SK-N-SH treated with all-trans-retinoic acid at 6 μM for 48 hours (cell line): ENCODE results near the gene CCDC81.

Experiments used
- ATAC-seq: fragments of 200-7000 bp; cut with Tn5 transposase; 3 replicates; pipeline ENCODE4 v1.9.1; 2020; ENCODE audit warnings: mild to moderate bottlenecking, moderate library complexity
- ARNTL ChIP-seq: fragments of 450-650 bp; formaldehyde crosslinking; IDR thresholded peaks from 2 replicates; pipeline ENCODE4 v1.5.0; 2020; ENCODE audit warnings: low read depth, mild to moderate bottlenecking, moderate library complexity, borderline replicate concordance
- BACH2 ChIP-seq: fragments of 250-450 bp; sonication (Bioruptor Pico); IDR thresholded peaks from 2 replicates; pipeline ENCODE4 v1.9.0; 2021; ENCODE audit warnings: mild to moderate bottlenecking, borderline replicate concordance
- CSRNP3 ChIP-seq: fragments of 250-450 bp; sonication (Bioruptor Pico); IDR thresholded peaks from 2 replicates; pipeline ENCODE4 v1.5.1; 2021; ENCODE audit warnings: mild to moderate bottlenecking, moderate library complexity
- ESRRG ChIP-seq: fragments of 250-450 bp; sonication (Bioruptor Pico); IDR thresholded peaks from 2 replicates; pipeline ENCODE4 v1.6.1; 2021; ENCODE audit warnings: mild to moderate bottlenecking
- GLIS3 ChIP-seq: fragments of 250-450 bp; sonication (Bioruptor Pico); IDR thresholded peaks from 2 replicates; pipeline ENCODE4 v1.5.0; 2020; ENCODE audit warnings: mild to moderate bottlenecking, moderate library complexity
- ISL1 ChIP-seq: fragments of 250-450 bp; sonication (Bioruptor Pico); IDR thresholded peaks from 2 replicates; pipeline ENCODE4 v2.1.2; 2022; ENCODE audit warnings: mild to moderate bottlenecking, moderate library complexity
- OSR1 ChIP-seq: fragments of 250-450 bp; sonication (Bioruptor Pico); IDR thresholded peaks from 2 replicates; pipeline ENCODE4 v1.8.0; 2022; ENCODE audit warnings: moderate library complexity, mild to moderate bottlenecking, inconsistent platforms
- POU6F1 ChIP-seq: fragments of 250-450 bp; sonication (Bioruptor Pico); IDR thresholded peaks from 2 replicates; pipeline ENCODE4 v1.8.0; 2021; ENCODE audit warnings: low read depth, mild to moderate bottlenecking, moderate library complexity, borderline replicate concordance
- PPARA ChIP-seq: fragments of 250-450 bp; sonication (Bioruptor Pico); IDR thresholded peaks from 2 replicates; pipeline ENCODE4 v1.5.0; 2020; ENCODE audit warnings: mild to moderate bottlenecking, borderline replicate concordance
- RARB ChIP-seq: fragments of 250-450 bp; sonication (Bioruptor Pico); IDR thresholded peaks from 2 replicates; pipeline ENCODE4 v1.8.0; 2021; ENCODE audit warnings: mild to moderate bottlenecking, moderate library complexity
- SNAI2 ChIP-seq: fragments of 250-450 bp; sonication (Bioruptor Pico); IDR thresholded peaks from 2 replicates; pipeline ENCODE4 v1.5.0; 2020; ENCODE audit warnings: mild to moderate bottlenecking, moderate library complexity
- TCF4 ChIP-seq: fragments of 250-450 bp; sonication (Bioruptor Pico); IDR thresholded peaks from 2 replicates; pipeline ENCODE4 v1.8.0; 2021; ENCODE audit warnings: mild to moderate bottlenecking, moderate library complexity, borderline replicate concordance
- TOX ChIP-seq: fragments of 250-450 bp; sonication (Bioruptor Pico); IDR thresholded peaks from 2 replicates; pipeline ENCODE4 v1.8.0; 2021; ENCODE audit warnings: mild to moderate bottlenecking, moderate library complexity, borderline replicate concordance
- TSHZ2 ChIP-seq: fragments of 250-450 bp; sonication (Bioruptor Pico); IDR thresholded peaks from 2 replicates; pipeline ENCODE4 v1.5.0; 2020; ENCODE audit warnings: mild to moderate bottlenecking, moderate library complexity
- ZC3H10 ChIP-seq: fragments of 250-450 bp; sonication (Bioruptor Pico); IDR thresholded peaks from 2 replicates; pipeline ENCODE4 v1.5.1; 2021; ENCODE audit warnings: mild to moderate bottlenecking, moderate library complexity
- ZFP3 ChIP-seq: fragments of 250-450 bp; sonication (Bioruptor Pico); IDR thresholded peaks from 2 replicates; pipeline ENCODE4 v1.5.0; 2020; ENCODE audit warnings: mild to moderate bottlenecking, moderate library complexity
- ZFP30 ChIP-seq: fragments of 450-650 bp; formaldehyde crosslinking; IDR thresholded peaks from 2 replicates; pipeline ENCODE4 v1.5.0; 2022; ENCODE audit warnings: mild to moderate bottlenecking, moderate library complexity
- ZNF565 ChIP-seq: fragments of 450-650 bp; formaldehyde crosslinking; conservative IDR thresholded peaks from 2 replicates; pipeline ENCODE4 v1.5.0; 2020; ENCODE audit warnings: low read depth, mild to moderate bottlenecking, moderate library complexity
- ZNF70 ChIP-seq: fragments of 450-650 bp; formaldehyde crosslinking; IDR thresholded peaks from 2 replicates; pipeline ENCODE4 v1.5.0; 2020; ENCODE audit warnings: mild to moderate bottlenecking, moderate library complexity
- ZNF8 ChIP-seq: fragments of 450-650 bp; formaldehyde crosslinking; IDR thresholded peaks from 2 replicates; pipeline ENCODE4 v1.5.0; 2020; ENCODE audit warnings: mild to moderate bottlenecking, moderate library complexity
- TF ChIP-seq, protein P1 (sequence below): fragments of 250-450 bp; sonication (Bioruptor Pico); IDR thresholded peaks from 2 replicates; pipeline ENCODE4 v1.5.1; 2020; ENCODE audit warnings: low read depth, mild to moderate bottlenecking, moderate library complexity

Gene CCDC81

DNA sequence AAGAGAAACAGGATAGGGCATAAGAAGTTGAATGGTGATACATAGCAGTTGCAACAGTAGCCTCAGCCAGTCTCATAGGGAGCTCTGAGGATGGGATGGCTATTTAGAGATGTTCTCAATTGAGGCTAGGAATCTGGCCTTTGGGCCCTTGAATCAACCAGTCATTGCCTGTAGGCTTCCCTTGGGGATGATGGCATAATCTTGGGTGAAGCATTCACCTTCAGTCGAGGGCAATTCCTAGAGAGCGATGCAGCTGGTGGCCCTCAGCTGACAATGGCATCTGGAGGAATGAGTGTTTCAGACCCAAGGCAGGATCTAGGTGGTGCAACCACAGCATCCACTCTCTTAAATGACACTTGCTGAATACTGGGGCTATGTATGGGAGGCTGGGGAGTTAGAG is 61.0 kb downstream of the CCDC81 start (continued):
- TF ChIP-seq CSRNP3 (no peak), ZNF70 (CRISPR knock-in tag) (no peak), ZNF8 (CRISPR knock-in tag) (no peak), TCF4 (no peak)
- TF ChIP-seq, protein P1, sequence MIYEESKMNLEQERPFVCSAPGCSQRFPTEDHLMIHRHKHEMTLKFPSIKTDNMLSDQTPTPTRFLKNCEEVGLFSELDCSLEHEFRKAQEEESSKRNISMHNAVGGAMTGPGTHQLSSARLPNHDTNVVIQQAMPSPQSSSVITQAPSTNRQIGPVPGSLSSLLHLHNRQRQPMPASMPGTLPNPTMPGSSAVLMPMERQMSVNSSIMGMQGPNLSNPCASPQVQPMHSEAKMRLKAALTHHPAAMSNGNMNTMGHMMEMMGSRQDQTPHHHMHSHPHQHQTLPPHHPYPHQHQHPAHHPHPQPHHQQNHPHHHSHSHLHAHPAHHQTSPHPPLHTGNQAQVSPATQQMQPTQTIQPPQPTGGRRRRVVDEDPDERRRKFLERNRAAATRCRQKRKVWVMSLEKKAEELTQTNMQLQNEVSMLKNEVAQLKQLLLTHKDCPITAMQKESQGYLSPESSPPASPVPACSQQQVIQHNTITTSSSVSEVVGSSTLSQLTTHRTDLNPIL (CRISPR knock-in tag), result no peak

DNA sequence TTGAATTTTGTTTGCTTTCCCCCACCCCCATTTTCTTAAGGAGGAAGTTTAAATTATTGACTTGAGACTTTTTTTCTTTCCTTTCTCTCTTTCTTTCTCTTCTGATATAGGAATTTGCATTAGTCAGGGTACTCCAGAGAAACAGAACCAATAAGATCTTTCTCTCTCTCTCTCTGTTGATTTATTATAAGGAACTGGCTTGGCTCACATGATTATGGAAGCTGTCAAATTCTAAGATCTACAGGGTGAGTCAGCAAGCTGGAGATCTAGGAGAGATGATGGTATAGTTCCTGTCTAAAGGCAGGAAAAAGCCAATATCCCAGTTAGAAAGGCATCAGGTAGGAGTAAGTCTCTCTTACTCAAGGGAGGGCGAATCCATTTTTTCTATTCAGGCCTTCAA is 64.0 kb downstream of the CCDC81 start:
- no peak for TF ChIP-seq RARB
- TF ChIP-seq ZC3H10 (CRISPR knock-in tag), result no peak
- no peak for TF ChIP-seq ZFP30
- TF ChIP-seq SNAI2 (CRISPR knock-in tag), result no peak
- TF ChIP-seq POU6F1 (CRISPR knock-in tag), result no peak
- TF ChIP-seq OSR1 (CRISPR knock-in tag), result no peak
- no peak for TF ChIP-seq BACH2 (CRISPR knock-in tag)
- no peak for TF ChIP-seq TSHZ2
- TF ChIP-seq ZNF70 (CRISPR knock-in tag), result no peak
- no peak for TF ChIP-seq ZFP3 (CRISPR knock-in tag)
- TF ChIP-seq CSRNP3, result no peak
- TF ChIP-seq PPARA (CRISPR knock-in tag), result no peak
- TF ChIP-seq GLIS3 (CRISPR knock-in tag), result no peak
- peak; percentile 61; the same call in 1 of the 2 replicates for TF ChIP-seq ISL1 (CRISPR knock-in tag)
- TF ChIP-seq ESRRG (CRISPR knock-in tag), result no peak
- no peak for TF ChIP-seq ZNF8 (CRISPR knock-in tag)
- no peak for TF ChIP-seq TCF4
- TF ChIP-seq TOX (CRISPR knock-in tag), result peak; percentile 69; the same call in 1 of the 2 replicates
- peak; percentile 86 for ATAC-seq

DNA sequence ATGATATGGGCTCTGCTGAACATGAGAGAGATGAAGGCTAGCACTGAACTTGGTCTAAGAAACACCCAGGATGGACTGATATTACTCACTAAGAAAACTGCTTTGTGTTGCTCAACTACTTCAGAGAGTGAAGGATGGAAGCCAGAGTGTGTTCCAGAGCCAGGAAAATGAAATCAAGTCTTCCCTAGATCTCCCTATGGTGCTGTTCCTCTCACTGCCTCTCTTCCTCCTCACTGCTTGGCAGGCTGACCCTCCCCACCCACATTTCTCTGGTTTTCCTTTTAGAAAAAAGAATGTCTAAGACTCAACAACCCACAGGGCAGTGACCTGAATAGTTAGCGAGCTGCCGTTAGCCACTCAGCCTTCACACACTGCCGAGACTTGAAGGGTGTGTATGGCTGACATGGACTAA is 65.6 kb downstream of the CCDC81 start:
- no peak for TF ChIP-seq OSR1 (CRISPR knock-in tag)
- TF ChIP-seq ZFP3 (CRISPR knock-in tag), result no peak
- no peak for TF ChIP-seq ZNF70 (CRISPR knock-in tag)
- TF ChIP-seq ZC3H10 (CRISPR knock-in tag), result no peak
- no peak for TF ChIP-seq ARNTL (CRISPR knock-in tag)
- TF ChIP-seq ESRRG (CRISPR knock-in tag), result no peak
- TF ChIP-seq TSHZ2, result no peak
- TF ChIP-seq CSRNP3, result no peak
- TF ChIP-seq SNAI2 (CRISPR knock-in tag), result no peak
- no peak for TF ChIP-seq ZFP30
- TF ChIP-seq ZNF8 (CRISPR knock-in tag), result no peak
- TF ChIP-seq ZNF565 (CRISPR knock-in tag), result no peak
- ATAC-seq, result no peak
